HepG2 (cell line): ENCODE results near the gene KIF5B. TPM values are rescaled to one million over a fixed set of nuclear protein-coding genes. Genes with fewer than 3 reads are reported as not detected.

ENCODE experiments used
- BORCS8-MEF2B ChIP-seq: sonication (generic); formaldehyde crosslinking; IDR thresholded peaks from 2 replicates; pipeline ENCODE4 v1.8.0; 2022; ENCODE audit warnings: mild to moderate bottlenecking, missing genetic modification reagents
- BRCA1 ChIP-seq: sonication (generic); formaldehyde crosslinking; IDR thresholded peaks from 2 replicates; pipeline ENCODE4 v1.4.0; 2020; ENCODE audit warnings: missing genetic modification reagents
- GATAD1 ChIP-seq: IDR thresholded peaks from 2 replicates; pipeline ENCODE4 v1.6.1; 2016; ENCODE audit warnings: missing genetic modification reagents, missing compliant biosample characterization
- GATAD2A ChIP-seq: IDR thresholded peaks from 2 replicates; pipeline ENCODE4 v1.6.1; 2016
- GPBP1L1 ChIP-seq: sonication (generic); formaldehyde crosslinking; IDR thresholded peaks from 2 replicates; pipeline ENCODE4 v1.5.0; 2020; ENCODE audit warnings: mild to moderate bottlenecking, missing genetic modification reagents
- HDAC2 ChIP-seq: sonication (generic); formaldehyde crosslinking; IDR thresholded peaks from 2 replicates; pipeline ENCODE4 v1.4.0; 2020; ENCODE audit warnings: missing genetic modification reagents
- POLR2G ChIP-seq: fragments of 200-400 bp; formaldehyde crosslinking; IDR thresholded peaks from 2 replicates; pipeline ENCODE4 v1.6.1; 2018; ENCODE audit warnings: mild to moderate bottlenecking, low read depth, low read length, moderate library complexity
- RARA ChIP-seq: IDR thresholded peaks from 2 replicates; pipeline ENCODE4 v1.6.1; 2016; ENCODE audit warnings: missing genetic modification reagents, missing compliant biosample characterization
- REPIN1 ChIP-seq: sonication (generic); formaldehyde crosslinking; IDR thresholded peaks from 2 replicates; pipeline ENCODE4 v1.8.0; 2022; ENCODE audit warnings: missing genetic modification reagents, low read depth, mild to moderate bottlenecking, borderline replicate concordance
- RFXANK ChIP-seq: IDR thresholded peaks from 2 replicates; pipeline ENCODE4 v1.6.1; 2016
- SAFB2 ChIP-seq: sonication (generic); formaldehyde crosslinking; IDR thresholded peaks from 2 replicates; pipeline ENCODE4 v1.5.1; 2020; ENCODE audit warnings: missing genetic modification reagents, low read depth, mild to moderate bottlenecking, borderline replicate concordance
- ZBTB37 ChIP-seq: sonication (generic); formaldehyde crosslinking; IDR thresholded peaks from 2 replicates; pipeline ENCODE4 v1.4.0; 2020; ENCODE audit warnings: mild to moderate bottlenecking, missing genetic modification reagents
- ZNF232 ChIP-seq: sonication (generic); formaldehyde crosslinking; IDR thresholded peaks from 2 replicates; pipeline ENCODE4 v1.4.0; 2020; ENCODE audit warnings: missing genetic modification reagents, borderline replicate concordance
- ZNF44 ChIP-seq: sonication (generic); formaldehyde crosslinking; IDR thresholded peaks from 2 replicates; pipeline ENCODE4 v1.5.1; 2020; ENCODE audit warnings: mild to moderate bottlenecking, missing genetic modification reagents
- ZNF646 ChIP-seq: sonication (generic); formaldehyde crosslinking; IDR thresholded peaks from 2 replicates; pipeline ENCODE4 v1.9.0; 2021; ENCODE audit warnings: mild to moderate bottlenecking, missing genetic modification reagents
- ZNF670 ChIP-seq: sonication (generic); formaldehyde crosslinking; IDR thresholded peaks from 2 replicates; pipeline ENCODE4 v1.8.0; 2022; ENCODE audit warnings: mild to moderate bottlenecking, missing genetic modification reagents, borderline replicate concordance
- polyA plus RNA-seq, 8 experiments: library from polyadenylated mRNA; depleted of rRNA in 3 of 8; stranded (reverse) in 7 of 8; unstranded in 1 of 8; fragments of >200 nt; fragmentation: Illumina TruSeq in 4 of 8; extraction: Trizol in 4 of 8; gene quantifications; 2 replicates each; pipeline versions ENCODE4 v1.2.1 to v1.2.3, GENCODE V29; 2011 to 2016; ENCODE audit warnings: low read depth in 4 of 8, missing spikeins in 1 of 8, mixed read lengths in 1 of 8; ENCODE audit not compliant: insufficient read depth in 1 of 8
- total RNA-seq, 5 experiments: library from RNA; depleted of rRNA; stranded (reverse); fragments of >200 nt; fragmentation: Illumina TruSeq; extraction: Trizol; gene quantifications; 2 replicates each; pipeline ENCODE4 v1.2.3, GENCODE V29; 2016; ENCODE audit warnings: low read depth in 1 of 5
- TF ChIP-seq, protein P1 (sequence below): sonication (generic); formaldehyde crosslinking; IDR thresholded peaks from 2 replicates; pipeline ENCODE4 v1.4.0; 2020; ENCODE audit warnings: missing genetic modification reagents
- TF ChIP-seq, protein P2 (sequence below): sonication (generic); formaldehyde crosslinking; IDR thresholded peaks from 2 replicates; pipeline ENCODE4 v1.5.0; 2020; ENCODE audit warnings: missing genetic modification reagents
- TF ChIP-seq, protein P3 (sequence below): sonication (generic); formaldehyde crosslinking; IDR thresholded peaks from 2 replicates; pipeline ENCODE4 v1.4.0; 2020; ENCODE audit warnings: missing genetic modification reagents

Gene KIF5B
- total and polyA plus RNA-seq, 2 of the 13 experiments (the other 11 are each of a cell fraction or from before 2014, with no cell fraction given): 34.3 to 133 TPM

DNA sequence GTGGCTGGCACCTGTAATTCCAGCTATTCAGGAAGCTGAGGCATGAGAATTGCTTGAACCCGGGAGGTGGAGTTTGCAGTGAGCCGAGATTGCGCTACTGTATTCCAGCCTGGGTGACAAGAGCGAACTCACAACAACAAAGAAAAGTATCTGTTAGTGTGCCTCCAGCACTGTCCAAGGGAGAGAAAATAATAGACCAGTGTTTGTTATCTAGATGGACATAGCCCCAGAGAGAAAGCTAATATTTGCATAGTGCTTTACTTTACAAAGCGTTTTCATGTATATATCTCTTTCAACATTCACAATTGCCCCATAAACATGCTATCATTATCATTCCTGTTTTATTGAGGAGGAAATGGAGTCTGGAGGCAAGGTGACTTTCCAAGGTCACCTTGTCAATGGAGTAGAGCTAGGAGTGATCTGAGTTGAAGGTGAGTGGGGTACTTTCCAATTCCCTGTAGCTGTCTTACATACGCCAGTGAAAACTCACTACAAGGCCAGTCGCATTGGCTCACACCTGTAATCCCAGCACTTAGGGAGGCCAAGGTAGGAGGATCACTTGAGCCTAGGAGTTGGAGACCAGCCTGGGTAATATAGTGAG, 49.7 kb upstream of the KIF5B start (continued):
- TF ChIP-seq, protein P1, sequence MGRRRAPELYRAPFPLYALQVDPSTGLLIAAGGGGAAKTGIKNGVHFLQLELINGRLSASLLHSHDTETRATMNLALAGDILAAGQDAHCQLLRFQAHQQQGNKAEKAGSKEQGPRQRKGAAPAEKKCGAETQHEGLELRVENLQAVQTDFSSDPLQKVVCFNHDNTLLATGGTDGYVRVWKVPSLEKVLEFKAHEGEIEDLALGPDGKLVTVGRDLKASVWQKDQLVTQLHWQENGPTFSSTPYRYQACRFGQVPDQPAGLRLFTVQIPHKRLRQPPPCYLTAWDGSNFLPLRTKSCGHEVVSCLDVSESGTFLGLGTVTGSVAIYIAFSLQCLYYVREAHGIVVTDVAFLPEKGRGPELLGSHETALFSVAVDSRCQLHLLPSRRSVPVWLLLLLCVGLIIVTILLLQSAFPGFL (CRISPR knock-in tag): no peak
- TF ChIP-seq, protein P2, sequence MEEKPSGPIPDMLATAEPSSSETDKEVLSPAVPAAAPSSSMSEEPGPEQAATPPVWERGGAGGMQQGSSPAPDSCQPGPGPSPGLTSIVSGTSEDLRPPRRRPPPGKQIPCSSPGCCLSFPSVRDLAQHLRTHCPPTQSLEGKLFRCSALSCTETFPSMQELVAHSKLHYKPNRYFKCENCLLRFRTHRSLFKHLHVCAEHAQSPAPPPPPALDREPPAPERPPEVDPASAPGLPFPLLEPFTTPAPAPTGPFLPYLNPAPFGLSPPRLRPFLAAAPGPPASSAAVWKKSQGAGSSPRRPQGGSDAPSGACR (CRISPR knock-in tag): no peak
- no peak for TF ChIP-seq POLR2G
- TF ChIP-seq BORCS8-MEF2B: no peak
- TF ChIP-seq GATAD2A (CRISPR knock-in tag): peak; percentile 96
- no peak for TF ChIP-seq ZNF232 (CRISPR knock-in tag)
- TF ChIP-seq RFXANK (CRISPR knock-in tag): no peak
- no peak for TF ChIP-seq ZNF44 (CRISPR knock-in tag)
- TF ChIP-seq BRCA1 (CRISPR knock-in tag): no peak
- TF ChIP-seq ZNF646 (CRISPR knock-in tag): peak; percentile 90
- TF ChIP-seq GPBP1L1 (CRISPR knock-in tag): no peak
- TF ChIP-seq RARA (CRISPR knock-in tag): peak; percentile 77
- TF ChIP-seq, protein P3, sequence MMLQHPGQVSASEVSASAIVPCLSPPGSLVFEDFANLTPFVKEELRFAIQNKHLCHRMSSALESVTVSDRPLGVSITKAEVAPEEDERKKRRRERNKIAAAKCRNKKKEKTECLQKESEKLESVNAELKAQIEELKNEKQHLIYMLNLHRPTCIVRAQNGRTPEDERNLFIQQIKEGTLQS (CRISPR knock-in tag): 0 out of 2 replicates have a peak, but pooled peaks have one; percentile 20
- TF ChIP-seq HDAC2 (CRISPR knock-in tag): peak; percentile 78; the same call in 1 of the 2 replicates
- TF ChIP-seq GATAD1 (CRISPR knock-in tag): 0 out of 2 replicates have a peak, but pooled peaks have one; percentile 48
- TF ChIP-seq ZNF670 (CRISPR knock-in tag): no peak
- TF ChIP-seq ZBTB37 (CRISPR knock-in tag): no peak
- no peak for TF ChIP-seq SAFB2 (CRISPR knock-in tag)
- TF ChIP-seq REPIN1 (CRISPR knock-in tag): peak; percentile 66; the same call in 1 of the 2 replicates
